T follicular helper cell (primary cell): ENCODE results near the gene TRIM54.
"Not testable (repeated sequence)": the region's sequence is repeated elsewhere in the genome, so short reads cannot be mapped to it uniquely, and the experiment has no call there.

Experiments used
- DNase-seq: peaks from one replicate; pipeline ENCODE4 v3.0.0-alpha.2; 2020; ENCODE audit warnings: low read depth

Gene TRIM54

GRCh38 chr2:27284996-27285395 is 2.8 kb downstream of the TRIM54 start:
- no peak for DNase-seq

- no peak for DNase-seq
These were observed 3.3 kb downstream of the TRIM54 start for GRCh38 chr2:27285481-27285880.

GRCh38 chr2:27288610-27289009 is 6.4 kb downstream of the TRIM54 start:
- DNase-seq: no peak

GRCh38 chr2:27290549-27290948 is 8.3 kb downstream of the TRIM54 start:
- DNase-seq: no peak

GRCh38 chr2:27291865-27292264 is 9.6 kb downstream of the TRIM54 start:
- no peak for DNase-seq

GRCh38 chr2:27294928-27295327 is 12.7 kb downstream of the TRIM54 start:
- no peak for DNase-seq

- no peak for DNase-seq
These were observed 14.3 kb downstream of the TRIM54 start for GRCh38 chr2:27296481-27296880.

- no peak for DNase-seq
These were observed 15.0 kb downstream of the TRIM54 start for GRCh38 chr2:27297195-27297594.

- no peak for DNase-seq
These were observed 16.3 kb downstream of the TRIM54 start for GRCh38 chr2:27298391-27299080.

- not testable (repeated sequence) for DNase-seq
These were observed 18.4 kb downstream of the TRIM54 start for GRCh38 chr2:27300606-27301005.

- peak; percentile 36 for DNase-seq
These were observed 21.1 kb downstream of the TRIM54 start for GRCh38 chr2:27303093-27304025.

- no peak for DNase-seq
These were observed 22.4 kb downstream of the TRIM54 start for GRCh38 chr2:27304488-27305240.

GRCh38 chr2:27305516-27305915 is 23.3 kb downstream of the TRIM54 start:
- DNase-seq: no peak

GRCh38 chr2:27306136-27306535 is 23.9 kb downstream of the TRIM54 start:
- no peak for DNase-seq

- DNase-seq: no peak
These were observed 24.5 kb downstream of the TRIM54 start for GRCh38 chr2:27306573-27307286.

GRCh38 chr2:27307287-27307544 is 25.0 kb downstream of the TRIM54 start:
- no peak for DNase-seq

GRCh38 chr2:27307545-27308358 is 25.5 kb downstream of the TRIM54 start:
- no peak for DNase-seq

GRCh38 chr2:27308359-27308881 is 26.2 kb downstream of the TRIM54 start, which contains the start of gene UCN:
Gene UCN (minus strand): TSS chr2:27308445. CDS start chr2:27307895, 550 bp downstream.
- DNase-seq: no peak

- DNase-seq: no peak
These were observed 27.4 kb downstream of the TRIM54 start for GRCh38 chr2:27309651-27310050.

GRCh38 chr2:27312152-27312551 is 29.9 kb downstream of the TRIM54 start:
- DNase-seq: no peak
